ENCODE measurements around the gene PLVAP.

GRCh38 chr19:17365361-17365760 is 11.8 kb downstream of the PLVAP start:
- TF ChIP-seq, protein P1, sequence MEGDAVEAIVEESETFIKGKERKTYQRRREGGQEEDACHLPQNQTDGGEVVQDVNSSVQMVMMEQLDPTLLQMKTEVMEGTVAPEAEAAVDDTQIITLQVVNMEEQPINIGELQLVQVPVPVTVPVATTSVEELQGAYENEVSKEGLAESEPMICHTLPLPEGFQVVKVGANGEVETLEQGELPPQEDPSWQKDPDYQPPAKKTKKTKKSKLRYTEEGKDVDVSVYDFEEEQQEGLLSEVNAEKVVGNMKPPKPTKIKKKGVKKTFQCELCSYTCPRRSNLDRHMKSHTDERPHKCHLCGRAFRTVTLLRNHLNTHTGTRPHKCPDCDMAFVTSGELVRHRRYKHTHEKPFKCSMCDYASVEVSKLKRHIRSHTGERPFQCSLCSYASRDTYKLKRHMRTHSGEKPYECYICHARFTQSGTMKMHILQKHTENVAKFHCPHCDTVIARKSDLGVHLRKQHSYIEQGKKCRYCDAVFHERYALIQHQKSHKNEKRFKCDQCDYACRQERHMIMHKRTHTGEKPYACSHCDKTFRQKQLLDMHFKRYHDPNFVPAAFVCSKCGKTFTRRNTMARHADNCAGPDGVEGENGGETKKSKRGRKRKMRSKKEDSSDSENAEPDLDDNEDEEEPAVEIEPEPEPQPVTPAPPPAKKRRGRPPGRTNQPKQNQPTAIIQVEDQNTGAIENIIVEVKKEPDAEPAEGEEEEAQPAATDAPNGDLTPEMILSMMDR (optimal IDR thresholded peaks at IDR 0.05 in 1 of 3, IDR thresholded peaks at IDR 0.05 in 1 of 3, conservative IDR thresholded peaks at IDR 0.05 in 1 of 3; ENCODE audit: extremely low read depth in 1 of 3, insufficient read depth in 2 of 3, low read length in 3 of 3), result no peak
- TF ChIP-seq EZH2 (IDR thresholded peaks at IDR 0.05; ENCODE audit: low read length), result no peak

Measured in keratinocyte (primary cell).